Measurements from ENCODE around the gene MSANTD2. TPM values are rescaled to one million over a fixed set of nuclear protein-coding genes. Genes with fewer than 3 reads are reported as not detected.
"Not testable (repeated sequence)": the region's sequence is repeated elsewhere in the genome, so short reads cannot be mapped to it uniquely, and the experiment has no call there.

Gene MSANTD2
- total and polyA plus RNA-seq, 2 donors (not counting 1 experiment from before 2014, with no cell fraction given) = 11.1 to 26.8 TPM

DNA sequence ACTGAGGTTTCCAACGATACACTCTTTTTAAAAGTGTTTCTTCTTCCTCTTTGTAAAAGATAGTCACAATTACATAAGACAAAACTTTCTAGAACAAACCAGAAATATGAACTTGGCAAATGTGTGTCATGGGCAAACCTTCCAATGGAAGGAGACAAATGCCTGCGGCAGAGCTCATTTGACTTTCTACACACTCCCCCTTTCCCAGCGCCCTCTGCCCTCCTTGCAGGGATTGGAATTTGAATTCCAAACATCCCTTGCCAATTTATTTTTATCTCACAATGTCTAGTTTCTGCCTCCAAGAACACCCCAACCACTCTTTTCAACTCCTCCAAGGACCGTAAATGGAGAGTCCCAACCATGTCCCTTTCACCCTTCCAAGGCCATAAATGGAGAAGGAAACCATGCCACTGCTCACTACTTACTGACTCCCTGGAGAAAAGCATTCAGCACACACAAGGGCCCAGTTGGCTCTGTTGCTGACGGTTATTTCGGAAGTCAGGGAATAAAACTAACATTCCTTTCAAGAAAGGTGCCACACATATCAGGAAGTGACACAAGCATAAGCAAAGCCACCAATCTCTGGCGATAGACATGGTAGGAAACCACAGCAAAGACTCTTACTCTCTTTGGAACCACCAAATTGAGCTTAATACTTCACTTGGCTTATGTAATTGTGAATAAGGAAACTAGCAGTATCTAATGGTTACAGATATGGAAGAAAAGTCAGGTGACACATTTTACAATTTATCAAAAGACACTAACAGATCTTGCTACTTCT lies 23.2 kb downstream of the MSANTD2 start:
- no peak overlapping the region for H3K27ac Mint-ChIP-seq
- no peak overlapping the region for H3K4me3 Mint-ChIP-seq
- POLR2A ChIA-PET = no interaction called here

GRCh38 chr11:124770959-124771358 lies 29.2 kb downstream of the MSANTD2 start:
- 100% methylated on average over 4 of the region's 6 CpGs for WGBS (ENCODE audit: insufficient coverage)
- H3K27ac ChIP-seq (ENCODE audit: low read length in 2 of 2); H3K27me3 Mint-ChIP-seq; H3K27ac Mint-ChIP-seq; H3K9me3 Mint-ChIP-seq (ENCODE audit: insufficient read depth); H3K4me1 ChIP-seq (ENCODE audit: control insufficient read depth in 2 of 2, insufficient read depth in 2 of 2, low read length in 2 of 2); H3K9me3 ChIP-seq (ENCODE audit: control extremely low read depth in 1 of 3, control insufficient read depth in 2 of 3, insufficient read depth in 1 of 3, low read length in 2 of 3); H3K4me2 ChIP-seq (replicated peaks; ENCODE audit: low read depth, low read length, poor library complexity, severe bottlenecking); H3K27me3 ChIP-seq (replicated peaks in 1 of 4; ENCODE audit: control extremely low read depth in 1 of 4, control insufficient read depth in 3 of 4, insufficient read depth in 4 of 4, low read length in 3 of 4); H3K9ac ChIP-seq (ENCODE audit: low read length); H3K4me1 Mint-ChIP-seq; H3K4me3 ChIP-seq (ENCODE audit: control extremely low read depth in 1 of 5, extremely low read depth in 1 of 5, insufficient read depth in 1 of 5, low read depth in 2 of 5, low read length in 4 of 5); H3K4me3 Mint-ChIP-seq; H4K20me1 ChIP-seq (ENCODE audit: control insufficient read depth, insufficient read depth, low read length, poor library complexity, severe bottlenecking); H3K79me2 ChIP-seq (ENCODE audit: control insufficient read depth, insufficient read depth, low read length); ATAC-seq (ENCODE audit: low read depth); H2AFZ ChIP-seq (ENCODE audit: insufficient read depth, low read depth, low read length, poor library complexity, severe bottlenecking); POLR2A ChIA-PET; intact Hi-C loops (cut with micrococcal nuclease); DNase-seq: not testable (repeated sequence)
- CTCF ChIA-PET = interaction anchor here (1.0 to 10.4 kb wide), 5 partner anchors 8 to 101 kb away, joined by 3 to 202 read pairs (median 3); no protein-coding TSS in a partner anchor
- peaks cover 4 to 37% of the 10 kb centered on the region in 2 experiments for H3K36me3 ChIP-seq (replicated peaks in 1 of 2; ENCODE audit: control extremely low read depth in 1 of 2, control insufficient read depth in 1 of 2, extremely low read depth in 1 of 2, insufficient read depth in 2 of 2, low read length in 1 of 2)

More for the DNA sequence above, 23.2 kb downstream of the MSANTD2 start:
- intact Hi-C loops (cut with micrococcal nuclease) = no loop called here
- no peaks in the 10 kb centered on the region for H3K9me3 Mint-ChIP-seq (ENCODE audit: insufficient read depth)
- Histone ChIP-seq H3K27me3 (replicated peaks in 1 of 4; ENCODE audit: control extremely low read depth in 1 of 4, control insufficient read depth in 3 of 4, insufficient read depth in 4 of 4, low read length in 3 of 4) (no peaks in the 10 kb centered on the region), H2AFZ (ENCODE audit: insufficient read depth, low read depth, low read length, poor library complexity, severe bottlenecking) (no peak overlapping the region), H4K20me1 (ENCODE audit: control insufficient read depth, insufficient read depth, low read length, poor library complexity, severe bottlenecking) (no peaks in the 10 kb centered on the region), H3K9ac (ENCODE audit: low read length) (no peak overlapping the region), H3K4me1 (ENCODE audit: control insufficient read depth in 2 of 2, insufficient read depth in 2 of 2, low read length in 2 of 2) (no peaks in the 10 kb centered on the region), H3K36me3 (replicated peaks in 1 of 2; ENCODE audit: control extremely low read depth in 1 of 2, control insufficient read depth in 1 of 2, extremely low read depth in 1 of 2, insufficient read depth in 2 of 2, low read length in 1 of 2) (peaks cover under 1 to 6% of the 10 kb centered on the region in 2 experiments), H3K4me3 (ENCODE audit: control extremely low read depth in 1 of 5, extremely low read depth in 1 of 5, insufficient read depth in 1 of 5, low read depth in 2 of 5, low read length in 4 of 5) (no peak overlapping the region), H3K9me3 (ENCODE audit: control extremely low read depth in 1 of 3, control insufficient read depth in 2 of 3, insufficient read depth in 1 of 3, low read length in 2 of 3) (no peaks in the 10 kb centered on the region), H3K4me2 (replicated peaks; ENCODE audit: low read depth, low read length, poor library complexity, severe bottlenecking) (no peak overlapping the region), H3K27ac (ENCODE audit: low read length in 2 of 2) (no peak overlapping the region), H3K79me2 (ENCODE audit: control insufficient read depth, insufficient read depth, low read length) (peaks cover 4% of the 10 kb centered on the region)
- CTCF ChIA-PET = no interaction called here
- no peak for ATAC-seq (ENCODE audit: low read depth)
- peaks cover 15% of the 10 kb centered on the region for H3K4me1 Mint-ChIP-seq
- no peaks in the 10 kb centered on the region for H3K27me3 Mint-ChIP-seq
- TF ChIP-seq EZH2 (IDR thresholded peaks at IDR 0.05; ENCODE audit: borderline replicate concordance, insufficient read depth, low read depth, low read length, poor library complexity, severe bottlenecking) = no peak
- no peak for TF ChIP-seq CTCF (IDR thresholded peaks at IDR 0.05)
- 81% methylated on average over 6 of the region's 7 CpGs for WGBS (ENCODE audit: insufficient coverage)
- no peak for DNase-seq

Data from B cell (primary cell).